22Rv1 (cell line): Measurements from ENCODE around the gene MARCHF6.

Experiments
- CTCF ChIP-seq: fragments of 450-650 bp; IDR thresholded peaks from 2 replicates; pipeline ENCODE4 v1.5.1; 2017; ENCODE audit warnings: mild to moderate bottlenecking
- ZFX ChIP-seq: fragments of 450-650 bp; IDR thresholded peaks from 2 replicates; pipeline ENCODE4 v1.6.1; 2017; ENCODE audit warnings: antibody characterized with exemption, borderline replicate concordance

- TF ChIP-seq ZFX (no peak), CTCF (no peak)
Observed at GRCh38 chr5:10354048-10354872, 765 bp downstream of the MARCHF6 start.
